GM18508 (cell line): Measurements from ENCODE around the gene P4HTM.

Source experiments
- ATAC-seq: cut with Tn5 transposase; IDR thresholded peaks from one replicate; pipeline ENCODE4 v1.9.1; 2021; ENCODE audit warnings: moderate number of reproducible peaks; ENCODE audit not compliant: insufficient read depth, unreplicated experiment

Gene P4HTM

DNA sequence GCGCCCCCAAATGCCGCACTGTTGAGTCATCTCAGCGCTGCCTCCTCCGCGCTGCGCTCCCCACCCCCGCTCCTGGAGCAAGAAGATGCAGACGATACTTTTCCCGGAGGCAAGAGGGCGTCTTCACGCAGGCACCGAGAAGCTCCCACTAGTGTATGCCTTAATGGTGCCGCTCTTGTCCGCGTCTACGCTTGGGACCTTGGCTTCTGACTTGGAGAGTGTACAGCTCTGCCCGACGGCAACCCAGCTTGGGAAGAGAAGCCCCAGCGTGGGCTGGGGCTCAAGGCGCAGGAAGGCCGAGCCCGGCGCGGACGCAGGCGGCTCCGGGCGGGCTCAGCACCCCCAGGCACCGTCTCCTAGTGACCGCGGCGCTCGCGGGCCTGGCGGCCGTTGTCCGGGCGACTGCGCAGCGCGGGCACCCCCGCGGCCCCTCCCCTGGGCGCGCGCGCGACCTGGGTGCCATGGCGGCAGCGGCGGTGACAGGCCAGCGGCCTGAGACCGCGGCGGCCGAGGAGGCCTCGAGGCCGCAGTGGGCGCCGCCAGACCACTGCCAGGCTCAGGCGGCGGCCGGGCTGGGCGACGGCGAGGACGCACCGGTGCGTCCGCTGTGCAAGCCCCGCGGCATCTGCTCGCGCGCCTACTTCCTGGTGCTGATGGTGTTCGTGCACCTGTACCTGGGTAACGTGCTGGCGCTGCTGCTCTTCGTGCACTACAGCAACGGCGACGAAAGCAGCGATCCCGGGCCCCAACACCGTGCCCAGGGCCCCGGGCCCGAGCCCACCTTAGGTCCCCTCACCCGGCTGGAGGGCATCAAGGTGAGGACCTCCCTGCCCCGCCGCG is at the start of gene P4HTM:
Gene P4HTM (plus strand): TSS at position 446 of the 840 bp plus-strand sequence. CDS start 16 bp downstream, at position 462.
- ATAC-seq = no peak

DNA sequence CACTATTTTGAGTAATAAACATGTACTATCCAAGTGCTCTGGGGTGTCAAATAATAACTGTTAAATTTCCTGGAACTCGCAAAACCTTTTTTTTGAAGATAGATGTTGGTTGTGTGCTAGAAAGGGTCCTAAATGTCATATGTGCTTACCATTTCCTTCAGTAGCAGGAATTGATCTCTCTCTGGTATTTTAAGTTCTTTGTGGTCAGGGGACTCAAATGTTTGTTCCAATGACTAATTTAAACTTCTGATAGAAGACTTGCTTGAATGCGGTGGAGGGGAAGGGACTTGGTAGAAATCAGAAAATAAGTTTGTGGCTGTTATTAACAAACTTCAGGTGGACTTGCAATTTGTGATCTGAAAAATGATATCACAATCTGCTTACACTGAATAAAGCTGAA is 44.6 kb upstream of the P4HTM start:
- no peak for ATAC-seq

DNA sequence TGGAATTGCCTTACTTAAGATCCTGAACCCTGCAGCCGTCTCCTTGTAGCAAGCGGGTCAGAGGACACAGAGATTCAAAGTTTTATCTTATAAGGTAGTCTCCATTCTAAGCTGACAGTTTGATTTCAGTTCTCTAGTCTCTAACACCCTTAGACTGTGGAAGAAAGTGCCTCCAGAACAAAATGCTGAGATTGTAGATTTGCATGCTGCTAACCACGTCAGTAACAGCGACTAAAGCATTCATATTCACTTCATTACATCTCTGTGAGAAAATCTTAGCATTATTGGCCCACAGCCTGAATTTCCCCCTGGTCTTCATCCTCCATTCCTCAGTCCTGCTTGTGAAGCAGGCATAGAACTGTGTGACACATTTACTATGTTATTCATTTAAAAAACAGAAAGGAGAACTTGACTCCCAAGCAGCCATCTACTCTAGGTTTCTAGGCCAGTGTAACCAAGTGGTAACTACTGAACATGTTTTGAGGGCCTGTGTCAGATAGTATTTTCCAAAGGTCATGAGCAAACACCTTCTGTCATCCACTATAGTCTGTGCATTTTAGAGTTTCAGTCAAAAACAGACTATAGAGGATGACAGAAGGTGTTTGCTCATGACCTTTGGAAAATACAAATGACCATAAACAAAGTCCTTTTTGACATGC is 44.0 kb upstream of the P4HTM start:
- ATAC-seq = no peak

GRCh38 chr3:48949376-48949717 is 40.7 kb upstream of the P4HTM start:
- ATAC-seq = no peak

DNA sequence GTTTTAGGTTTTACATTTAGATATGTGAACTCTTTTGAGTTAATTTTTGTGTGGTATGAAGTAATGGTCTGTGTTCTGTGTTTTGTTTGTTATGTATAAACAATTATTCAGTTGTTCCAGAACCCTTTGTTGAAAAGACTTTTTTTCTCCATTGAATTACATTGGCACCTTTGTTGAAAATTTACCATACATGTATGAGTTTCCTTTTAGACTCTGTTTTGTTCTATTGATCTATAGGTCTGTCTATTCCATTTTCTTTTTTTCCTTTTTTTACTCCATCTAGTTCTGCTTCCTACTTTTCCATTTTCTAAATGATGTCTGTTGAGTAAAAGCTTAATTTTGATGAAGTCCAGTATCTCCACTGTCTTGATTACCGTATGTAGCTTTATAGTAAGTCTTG is 40.0 kb upstream of the P4HTM start:
- no peak for ATAC-seq

DNA sequence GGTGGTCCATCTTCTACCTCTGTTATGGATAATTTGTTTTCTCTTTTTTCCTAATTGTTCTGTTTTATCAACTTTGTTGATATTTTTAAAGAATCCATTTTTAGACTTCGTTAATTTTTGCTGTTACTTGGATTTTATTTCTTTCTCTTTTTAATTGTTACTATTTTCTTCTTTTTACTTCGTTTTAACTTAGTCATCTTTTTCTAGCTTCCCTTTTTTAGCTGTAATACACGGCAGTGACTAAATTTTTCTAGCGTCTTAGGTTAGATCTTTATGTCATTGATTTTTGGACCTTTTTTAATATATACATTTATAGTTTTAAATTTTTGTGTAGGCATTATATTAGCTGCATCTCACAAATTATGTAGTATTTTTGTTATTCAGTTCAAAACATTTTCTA is 38.3 kb upstream of the P4HTM start:
- ATAC-seq = no peak

GRCh38 chr3:48952510-48953118 is 37.4 kb upstream of the P4HTM start:
- no peak for ATAC-seq

GRCh38 chr3:48957006-48957705 is 32.9 kb upstream of the P4HTM start:
- ATAC-seq = no peak

- no peak for ATAC-seq
Measured at GRCh38 chr3:48960841-48961413, 29.1 kb upstream of the P4HTM start.

GRCh38 chr3:48962340-48962739 is 27.7 kb upstream of the P4HTM start:
- no peak for ATAC-seq

DNA sequence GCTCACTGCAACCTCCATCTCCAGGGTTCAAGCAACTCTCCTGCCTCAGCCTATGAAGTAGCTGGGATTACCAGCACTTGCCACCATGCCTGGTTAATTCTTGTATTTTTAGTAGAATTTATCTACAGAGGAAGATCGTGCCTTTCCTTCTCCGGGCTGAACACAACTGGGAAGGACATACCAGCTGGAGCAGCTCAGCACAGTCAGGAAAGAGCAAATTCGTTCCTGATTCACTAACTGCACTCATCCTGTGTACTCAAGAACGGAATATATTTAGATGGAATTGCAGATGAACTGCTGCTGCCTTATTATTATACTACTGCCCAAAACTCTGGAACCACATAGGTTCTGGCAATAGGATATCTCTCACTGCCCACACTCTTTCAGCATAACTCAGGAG is 27.1 kb upstream of the P4HTM start:
- ATAC-seq = no peak

- ATAC-seq = no peak
Measured at GRCh38 chr3:48963591-48963990, 26.4 kb upstream of the P4HTM start.

DNA sequence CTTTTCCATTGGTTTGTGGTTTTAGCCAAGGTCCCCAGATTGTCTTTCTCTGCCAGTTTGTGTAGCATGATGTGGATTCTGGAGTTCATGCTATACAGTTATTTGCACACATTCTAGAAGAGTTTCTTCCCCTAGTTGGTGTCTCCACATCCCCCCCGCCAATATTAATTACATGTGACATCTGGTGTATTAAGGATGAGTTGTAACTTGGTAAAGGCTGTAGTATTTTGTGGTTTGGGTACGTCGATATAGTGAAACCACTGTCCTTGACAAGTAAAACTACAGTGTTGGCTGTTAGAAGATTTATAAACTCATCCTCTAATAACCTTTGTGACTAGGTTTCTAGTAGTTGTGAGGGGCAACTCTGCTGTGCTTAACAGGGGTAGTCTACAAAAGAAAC is 23.7 kb upstream of the P4HTM start:
- ATAC-seq = no peak

GRCh38 chr3:48966876-48967361 is 23.1 kb upstream of the P4HTM start:
- no peak for ATAC-seq

DNA sequence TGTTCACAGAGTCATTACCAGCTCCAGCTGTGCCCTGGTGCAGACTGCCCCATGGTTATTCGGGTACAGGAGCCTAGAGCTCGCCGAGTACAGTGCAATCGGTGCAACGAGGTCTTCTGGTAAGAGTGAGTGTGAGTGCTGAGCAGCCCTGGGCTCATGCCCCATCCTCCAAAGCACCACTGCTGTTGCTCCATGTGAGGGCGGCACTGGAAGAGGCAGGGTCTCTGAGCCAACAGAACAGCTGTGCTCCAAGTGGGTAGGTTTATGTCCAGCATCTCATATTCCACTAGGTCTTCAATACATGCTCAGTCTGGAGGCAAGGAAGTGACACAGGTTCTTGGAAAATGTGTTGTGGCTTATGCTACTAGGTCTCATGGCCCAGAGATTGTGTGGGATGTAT is 19.5 kb upstream of the P4HTM start:
- no peak for ATAC-seq

GRCh38 chr3:48974076-48974864 is 15.8 kb upstream of the P4HTM start:
- ATAC-seq = no peak

GRCh38 chr3:48979451-48979850 is 10.6 kb upstream of the P4HTM start:
- ATAC-seq = no peak

DNA sequence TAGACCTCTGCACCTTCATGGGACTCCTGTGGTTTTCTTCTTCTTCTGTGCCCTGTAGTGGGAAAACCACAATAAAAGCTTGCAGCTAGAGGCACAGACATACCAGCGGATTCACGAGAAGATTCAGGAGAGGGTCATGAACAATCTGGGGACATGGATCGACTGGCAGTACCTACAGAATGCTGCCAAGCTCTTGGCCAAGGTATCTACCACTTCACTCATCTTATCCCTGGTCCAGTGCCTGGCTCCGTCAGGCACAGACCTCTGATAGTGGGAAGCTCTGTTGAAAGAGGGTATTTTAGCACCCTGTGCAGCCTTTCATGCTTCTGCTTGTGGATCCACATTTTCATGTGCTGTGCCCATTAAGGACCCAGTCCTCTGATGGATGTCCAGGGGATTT is 9.7 kb upstream of the P4HTM start:
- no peak for ATAC-seq

DNA sequence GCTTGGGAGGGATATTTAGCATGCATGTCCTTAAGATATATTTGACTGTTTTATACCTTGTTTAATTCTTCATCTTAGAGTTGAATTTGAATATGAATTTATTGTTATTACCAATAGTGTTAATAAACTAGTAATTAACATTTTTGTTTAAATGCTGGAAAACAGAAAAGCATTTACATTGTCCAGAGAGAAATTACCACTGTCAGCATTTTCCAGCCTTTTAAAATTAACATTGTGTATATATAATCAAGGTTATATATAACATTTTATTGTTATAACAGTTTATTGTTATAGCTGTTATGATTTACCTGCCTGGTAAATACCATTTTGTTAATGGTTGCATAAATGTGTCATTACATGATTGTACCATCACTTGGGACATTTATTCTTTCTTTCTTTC is 8.0 kb upstream of the P4HTM start:
- no peak for ATAC-seq

DNA sequence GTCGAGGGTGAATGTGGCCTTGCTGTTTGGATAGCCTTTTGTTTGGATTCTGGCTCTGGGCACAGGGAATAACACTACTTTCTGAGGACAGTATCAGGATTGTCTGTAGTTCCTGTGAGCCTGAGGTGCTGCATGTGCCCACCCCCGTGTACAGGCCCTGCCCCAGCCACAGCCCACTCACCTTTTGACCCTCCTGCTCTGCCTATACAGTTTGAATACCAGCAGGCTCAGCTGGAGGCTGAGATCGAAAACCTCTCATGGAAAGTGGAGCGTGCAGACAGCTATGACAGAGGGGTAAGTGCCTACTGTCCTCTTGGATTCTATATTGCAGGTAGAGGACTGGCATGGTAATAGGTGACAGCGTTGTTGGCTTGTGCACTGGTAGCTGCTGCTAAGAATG is 7.4 kb upstream of the P4HTM start:
- no peak for ATAC-seq
